Activated T-cell treated with anti-CD3 and anti-CD28 coated beads, Interleukin-2, amount 50 U/mL, for 48 hours (primary cell): ENCODE results near the gene FAM13C.

Experiments used
- DNase-seq, 2 experiments: peaks; one replicate each; pipeline ENCODE4 v3.0.0-alpha.2; 2020

The FAM13C gene

DNA sequence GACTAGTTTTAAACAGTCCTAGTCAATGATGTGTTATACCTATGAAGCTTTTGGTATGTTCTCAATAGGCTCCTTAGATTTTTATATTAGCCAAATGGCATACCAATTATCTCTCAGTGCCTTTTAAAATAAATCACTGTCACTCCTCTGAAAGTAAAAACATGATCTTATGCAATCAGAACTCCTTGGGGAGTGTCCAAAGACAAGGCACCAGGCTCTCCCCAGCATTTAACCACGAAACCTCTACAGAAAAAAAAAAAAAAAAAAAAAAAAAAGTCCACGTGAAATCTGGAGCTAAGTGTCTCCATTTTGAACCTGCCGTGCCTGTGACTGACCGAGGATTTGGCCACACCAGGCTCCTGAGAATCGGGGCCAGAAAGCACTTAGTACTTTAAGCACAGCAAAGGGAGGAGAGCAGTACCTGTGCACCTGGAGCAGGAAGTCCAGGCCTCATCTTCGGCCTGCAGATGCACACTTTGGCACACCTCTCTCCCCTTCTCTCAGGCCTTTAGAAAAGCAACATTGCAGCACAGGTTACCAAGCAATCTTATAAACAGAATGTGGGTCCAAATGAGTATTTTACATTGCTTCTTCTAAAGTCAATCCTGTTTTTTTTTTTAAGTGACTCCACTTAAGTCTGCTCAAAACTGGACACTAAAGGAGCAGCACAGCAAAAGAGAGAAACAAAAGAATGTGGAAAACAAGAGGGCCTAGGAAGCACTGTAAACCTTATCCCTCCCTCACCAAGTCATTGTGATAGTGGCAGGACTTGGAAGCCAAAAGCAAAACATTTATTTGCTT is 1.5 kb downstream of the FAM13C start:
- no peak for DNase-seq

GRCh38 chr10:59358576-59358975 is 3.8 kb downstream of the FAM13C start:
- no peak for DNase-seq

GRCh38 chr10:59354434-59354833 is 7.9 kb downstream of the FAM13C start:
- DNase-seq: no peak

DNA sequence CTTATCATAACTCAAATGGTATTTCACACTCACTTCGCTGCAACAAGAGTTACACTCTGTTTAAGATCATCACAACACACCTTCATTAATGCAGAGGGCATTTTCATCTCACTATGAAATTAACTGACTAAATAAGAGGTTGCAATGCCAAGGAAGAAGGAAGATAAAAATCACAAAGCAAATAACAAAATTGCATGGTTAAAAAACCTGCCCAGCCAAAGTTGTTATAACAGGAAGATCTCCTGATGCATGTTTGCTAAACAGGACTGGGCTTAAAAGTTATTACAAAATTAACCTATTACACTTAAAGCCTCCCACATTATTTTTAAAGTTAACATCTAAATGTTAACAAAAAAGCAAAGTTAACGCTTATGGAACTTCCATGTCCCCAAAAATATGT is 11.8 kb downstream of the FAM13C start:
- no peak for DNase-seq

GRCh38 chr10:59346321-59346720 is 16.0 kb downstream of the FAM13C start:
- DNase-seq: no peak

DNA sequence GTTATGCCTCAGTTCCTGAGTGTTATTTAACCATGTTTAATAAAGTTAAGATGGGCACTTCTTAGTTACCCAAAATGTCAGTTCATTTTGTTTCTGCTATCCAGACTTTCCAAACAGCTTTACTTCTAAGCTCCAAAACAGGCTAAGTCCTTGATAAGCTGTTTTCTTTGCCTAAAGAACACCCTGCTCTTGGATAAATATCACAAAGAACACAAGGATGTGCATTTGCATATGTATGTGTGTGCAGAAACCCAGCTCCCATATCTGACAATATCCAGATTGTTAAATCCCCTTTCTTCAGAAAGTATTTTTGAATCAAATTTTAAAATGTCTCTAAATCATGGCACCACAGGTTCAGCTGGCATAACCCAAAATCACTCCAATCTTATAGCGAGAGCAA is 19.6 kb downstream of the FAM13C start:
- no peak for DNase-seq

GRCh38 chr10:59342000-59342399 is 20.3 kb downstream of the FAM13C start:
- no peak for DNase-seq

DNA sequence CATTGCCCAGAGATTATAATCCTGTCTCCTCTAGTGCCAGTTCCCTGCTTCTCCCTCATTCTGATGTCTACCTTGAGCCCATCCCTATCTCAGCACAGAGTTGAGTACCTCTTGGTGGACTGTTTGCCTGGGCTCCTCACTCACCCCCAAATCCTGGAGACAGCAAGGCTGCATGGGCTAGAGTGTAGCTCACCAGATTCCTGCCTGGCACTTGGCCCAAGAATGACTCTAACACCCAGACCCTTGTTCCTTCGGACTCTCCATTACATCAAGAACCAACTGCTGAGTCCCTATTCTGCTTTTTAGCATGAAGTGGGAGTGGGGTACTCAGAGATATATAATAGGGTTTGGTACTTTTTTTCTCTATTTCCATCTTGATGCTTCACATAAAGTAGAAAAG is 22.1 kb downstream of the FAM13C start:
- DNase-seq: no peak

DNA sequence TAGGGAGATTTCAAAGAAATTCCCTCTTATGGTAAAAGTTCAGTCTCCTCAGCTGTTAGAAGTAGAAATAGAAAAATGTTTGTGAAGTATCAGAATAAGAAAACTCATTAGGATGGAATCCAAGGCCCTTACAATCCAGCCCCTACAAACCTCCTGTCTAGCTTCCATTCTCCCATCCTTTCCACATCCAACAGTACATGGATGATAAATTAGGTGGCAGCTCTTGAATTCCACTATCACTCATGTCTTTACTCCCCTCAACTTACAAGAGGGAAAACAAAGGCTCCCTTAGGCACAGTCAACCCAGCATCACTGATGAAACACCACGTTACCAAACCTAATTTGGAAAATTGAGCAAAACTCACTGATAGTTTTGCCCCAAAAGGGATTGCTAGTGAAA is 23.0 kb downstream of the FAM13C start:
- DNase-seq: no peak

GRCh38 chr10:59337201-59337652 is 25.1 kb downstream of the FAM13C start:
- DNase-seq: no peak

DNA sequence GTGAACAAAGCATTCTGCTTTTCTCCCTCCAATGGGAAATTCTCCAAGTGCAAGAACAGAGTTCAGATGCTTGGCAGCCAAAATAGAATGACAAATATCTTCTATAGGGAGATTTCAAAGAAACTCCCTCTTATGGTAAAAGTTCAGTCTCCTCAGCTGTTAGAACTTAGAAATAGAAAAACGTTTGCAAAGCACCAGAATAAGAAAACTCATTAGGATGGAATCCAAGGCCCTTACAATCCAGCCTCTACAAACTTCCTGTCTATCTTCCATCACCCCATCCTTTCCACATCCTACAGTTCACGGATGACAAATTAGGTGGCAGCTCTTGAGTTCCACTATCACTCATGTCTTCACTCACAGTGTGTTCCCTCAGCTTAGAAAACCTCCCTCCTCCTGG is 25.7 kb downstream of the FAM13C start:
- no peak for DNase-seq

- no peak for DNase-seq
Measured at GRCh38 chr10:59335497-59335896, 26.9 kb downstream of the FAM13C start.

DNA sequence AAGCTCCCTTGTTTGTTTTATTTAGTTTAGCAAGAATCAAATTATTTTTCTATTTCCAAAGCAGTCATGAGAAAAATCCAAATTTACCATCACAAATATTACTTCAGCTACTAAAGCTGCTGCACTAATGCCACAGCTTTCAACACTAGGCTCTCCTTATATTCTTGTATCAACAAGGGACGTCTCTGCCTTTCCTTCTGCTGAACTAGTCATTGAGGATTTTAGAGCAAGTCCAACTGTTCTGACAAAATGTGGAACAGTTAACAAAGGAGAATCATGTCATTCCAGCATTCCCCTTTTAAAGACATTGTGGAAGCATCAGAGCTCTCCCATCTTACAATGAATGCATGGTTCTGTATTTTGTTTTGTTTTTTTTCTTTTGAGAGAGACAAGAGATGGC is 28.6 kb downstream of the FAM13C start:
- no peak for DNase-seq

DNA sequence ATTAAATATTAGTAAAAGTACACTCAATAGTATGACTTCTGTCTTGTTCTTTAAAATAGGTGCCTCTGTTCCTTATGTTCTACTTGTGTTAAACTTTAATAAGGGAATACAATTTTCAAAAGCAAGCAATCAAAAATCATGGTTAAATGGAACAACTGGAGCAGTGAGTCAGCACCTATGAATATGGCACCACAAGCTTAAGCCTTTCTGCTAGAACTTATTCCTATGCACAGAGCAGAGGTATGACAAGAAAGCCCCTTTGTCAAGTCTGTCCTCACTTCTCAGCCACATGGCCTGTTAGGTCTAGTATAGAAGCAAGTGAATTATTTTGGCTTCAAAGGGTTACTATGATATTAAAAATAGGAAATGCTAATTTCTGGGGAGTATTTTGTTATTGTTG is 29.8 kb downstream of the FAM13C start:
- DNase-seq: no peak

DNA sequence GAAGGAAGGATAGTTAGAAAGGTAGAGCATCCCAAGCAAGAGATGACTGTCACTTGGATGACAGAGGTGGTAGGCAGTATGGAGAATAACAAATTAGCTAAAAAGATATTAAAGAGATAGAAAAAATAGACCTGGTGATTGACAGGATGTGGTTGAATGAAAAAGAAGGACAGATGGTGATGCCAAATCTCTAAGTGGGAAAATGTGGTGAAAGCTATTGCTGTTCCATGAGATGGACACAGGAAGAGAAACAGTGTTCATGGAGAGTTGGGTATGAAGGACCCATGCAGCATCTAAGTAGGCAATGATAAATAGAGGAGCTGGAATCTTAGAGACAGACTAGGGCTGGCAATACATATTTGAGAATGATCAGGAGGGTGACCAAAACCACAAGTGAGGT is 30.7 kb downstream of the FAM13C start:
- no peak for DNase-seq

DNA sequence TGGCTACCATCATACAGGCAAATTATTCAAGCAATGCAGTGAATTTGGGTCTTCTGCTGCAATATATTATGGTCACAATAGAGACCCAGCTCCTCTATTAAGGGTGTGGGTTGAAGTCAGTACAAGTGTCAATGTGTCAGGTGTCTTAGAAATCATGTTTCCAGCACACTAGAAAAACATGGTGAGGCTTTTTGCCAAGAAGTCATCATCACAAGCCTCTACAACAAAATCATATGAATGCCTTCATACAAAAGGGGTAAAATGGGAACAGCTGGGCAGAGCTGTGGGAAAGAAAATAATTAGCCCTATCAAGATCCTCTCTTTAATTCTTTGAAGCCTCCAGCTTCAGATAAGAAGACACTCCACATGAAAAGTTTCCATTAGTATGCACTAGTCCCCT is 37.2 kb downstream of the FAM13C start:
- no peak for DNase-seq

- no peak for DNase-seq
Measured at GRCh38 chr10:59324597-59324996, 37.8 kb downstream of the FAM13C start.

- no peak for DNase-seq
Measured at GRCh38 chr10:59323831-59324401, 38.4 kb downstream of the FAM13C start.

DNA sequence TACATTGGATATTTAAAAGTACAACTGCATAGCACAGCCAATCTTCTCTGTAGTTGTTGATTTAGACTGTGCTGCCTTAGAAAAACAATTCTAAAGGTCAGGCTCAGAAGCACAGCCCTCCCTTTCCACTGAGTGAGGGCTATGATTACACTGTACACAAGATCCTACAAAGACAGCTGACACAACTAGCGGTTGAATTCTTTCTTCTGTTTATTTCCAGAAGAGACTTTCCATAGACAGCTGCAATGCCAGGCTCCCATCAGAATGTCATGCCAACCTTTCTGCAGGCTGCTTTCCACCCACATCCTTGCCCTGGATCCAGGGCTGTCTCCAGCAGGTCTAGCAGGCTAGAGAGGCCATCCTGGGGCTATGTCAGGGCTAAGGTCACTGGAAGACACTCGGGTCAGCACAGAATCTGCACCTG is 39.3 kb downstream of the FAM13C start:
- no peak for DNase-seq

- no peak for DNase-seq
Measured at GRCh38 chr10:59322131-59322530, 40.2 kb downstream of the FAM13C start.

GRCh38 chr10:59320355-59320754 is 42.0 kb downstream of the FAM13C start:
- no peak for DNase-seq

DNA sequence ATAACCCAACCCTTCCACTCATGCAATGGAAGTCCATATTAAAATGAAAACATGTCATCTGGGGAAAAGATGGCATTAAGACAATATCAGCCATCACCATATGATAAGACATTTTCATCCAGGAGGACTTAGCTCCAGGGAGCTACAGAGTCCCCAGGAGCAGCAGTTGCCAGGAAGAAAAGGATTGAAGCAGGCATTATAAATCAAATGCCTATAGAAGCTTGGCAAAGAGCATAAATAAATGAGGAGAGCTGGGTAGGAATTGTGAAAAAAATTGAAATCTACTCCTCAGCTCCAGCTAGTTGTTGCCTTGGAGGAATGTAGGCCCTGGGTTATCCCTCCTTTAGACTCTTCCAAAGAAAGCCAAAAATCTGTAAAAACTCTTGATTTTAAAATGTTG is 42.5 kb downstream of the FAM13C start:
- no peak for DNase-seq

GRCh38 chr10:59317066-59317465 is 45.3 kb downstream of the FAM13C start:
- no peak for DNase-seq

DNA sequence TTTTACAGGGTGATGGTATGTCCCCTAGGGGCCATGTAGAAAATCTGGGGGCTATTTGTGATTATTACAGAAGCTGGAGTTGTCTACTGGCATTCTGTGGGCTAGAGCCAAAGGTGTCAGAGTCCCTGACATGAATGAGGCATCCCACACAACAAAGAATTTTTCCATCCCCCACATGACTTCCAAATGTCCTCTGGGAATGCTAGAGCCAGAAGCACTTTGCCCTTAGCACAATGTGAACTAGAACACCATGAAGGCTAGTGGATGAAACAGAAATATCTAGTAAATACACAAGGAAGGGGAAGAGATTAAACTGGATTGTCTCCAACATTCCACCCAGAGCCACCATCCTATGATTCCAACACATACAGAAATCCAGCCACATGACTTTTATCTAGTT is 46.9 kb downstream of the FAM13C start:
- DNase-seq: no peak

DNA sequence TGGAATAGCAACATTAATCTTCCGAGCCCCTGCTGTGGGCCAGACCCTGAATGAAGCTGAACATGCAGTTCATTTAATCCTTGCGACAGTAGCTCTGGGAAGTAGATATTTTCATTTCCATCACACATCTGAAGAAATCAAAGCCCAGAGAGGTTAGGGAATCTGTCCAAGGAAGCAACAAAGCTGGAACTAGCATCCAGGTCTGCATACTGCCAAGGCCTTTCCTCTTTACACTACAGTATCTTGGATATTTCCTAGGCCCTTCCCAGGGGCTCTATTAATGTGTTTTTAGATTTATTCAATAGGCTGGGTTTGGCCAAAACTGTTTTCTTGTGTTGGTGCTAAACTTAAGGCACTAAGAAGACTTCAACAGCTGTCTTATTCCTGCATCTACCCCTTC is 48.1 kb downstream of the FAM13C start:
- no peak for DNase-seq
